ENCODE data around the gene RABGGTA.

The RABGGTA gene

GRCh38 chr14:24216345-24216699 lies 55.1 kb downstream of the RABGGTA start:
- DNase-seq (ENCODE audit: low read depth in 2 of 2): no peak
